ENCODE results near the gene ADCY7.

Gene ADCY7

DNA sequence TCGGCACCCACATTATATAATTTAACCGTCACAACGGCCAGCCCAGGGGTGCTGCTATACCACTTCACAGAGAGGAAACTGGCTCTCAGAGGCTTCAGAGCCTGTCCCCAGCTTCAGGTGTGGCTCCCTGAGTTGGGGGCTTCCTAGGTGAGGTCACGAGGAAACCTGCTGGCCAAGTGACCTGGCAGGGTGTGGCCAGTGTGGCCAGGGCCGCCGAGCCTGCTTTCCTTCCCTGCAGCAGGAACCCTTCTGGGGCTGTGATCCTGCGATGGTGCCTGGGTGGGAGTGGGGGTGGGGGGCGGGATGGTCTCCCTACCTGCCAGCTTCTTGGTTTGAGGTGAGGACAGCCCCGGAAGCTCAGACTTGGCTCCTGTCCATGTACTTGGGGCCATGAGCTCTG is 39.9 kb downstream of the ADCY7 start:
- DNase-seq (ENCODE audit: low read depth, low spot score) = no peak
- no peak overlapping the region for H3K27ac ChIP-seq

GRCh38 chr16:50308237-50308965 is 42.0 kb downstream of the ADCY7 start:
- DNase-seq (ENCODE audit: low read depth, low spot score) = no peak
- H3K27ac ChIP-seq = no peak overlapping the region

DNA sequence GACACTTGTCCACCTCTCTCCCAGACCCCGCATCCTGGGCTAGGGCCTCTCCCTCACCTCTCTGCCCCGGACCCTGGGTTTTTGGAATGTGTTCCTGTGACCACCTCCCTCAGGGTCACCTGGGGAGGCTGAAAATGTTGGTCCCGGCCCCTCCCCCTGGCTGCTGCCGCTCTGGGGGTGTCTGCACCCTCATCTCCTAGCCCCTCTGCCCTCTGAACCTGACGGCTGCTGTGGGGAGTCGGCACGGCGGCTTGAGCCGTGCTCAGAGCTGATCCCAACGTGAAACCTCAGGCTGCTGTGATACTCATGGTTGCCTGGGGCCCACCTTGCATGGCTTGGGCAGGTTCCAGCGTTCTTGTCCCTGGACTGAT is 42.8 kb downstream of the ADCY7 start:
- DNase-seq (ENCODE audit: low read depth, low spot score) = no peak
- no peak overlapping the region for H3K27ac ChIP-seq

DNA sequence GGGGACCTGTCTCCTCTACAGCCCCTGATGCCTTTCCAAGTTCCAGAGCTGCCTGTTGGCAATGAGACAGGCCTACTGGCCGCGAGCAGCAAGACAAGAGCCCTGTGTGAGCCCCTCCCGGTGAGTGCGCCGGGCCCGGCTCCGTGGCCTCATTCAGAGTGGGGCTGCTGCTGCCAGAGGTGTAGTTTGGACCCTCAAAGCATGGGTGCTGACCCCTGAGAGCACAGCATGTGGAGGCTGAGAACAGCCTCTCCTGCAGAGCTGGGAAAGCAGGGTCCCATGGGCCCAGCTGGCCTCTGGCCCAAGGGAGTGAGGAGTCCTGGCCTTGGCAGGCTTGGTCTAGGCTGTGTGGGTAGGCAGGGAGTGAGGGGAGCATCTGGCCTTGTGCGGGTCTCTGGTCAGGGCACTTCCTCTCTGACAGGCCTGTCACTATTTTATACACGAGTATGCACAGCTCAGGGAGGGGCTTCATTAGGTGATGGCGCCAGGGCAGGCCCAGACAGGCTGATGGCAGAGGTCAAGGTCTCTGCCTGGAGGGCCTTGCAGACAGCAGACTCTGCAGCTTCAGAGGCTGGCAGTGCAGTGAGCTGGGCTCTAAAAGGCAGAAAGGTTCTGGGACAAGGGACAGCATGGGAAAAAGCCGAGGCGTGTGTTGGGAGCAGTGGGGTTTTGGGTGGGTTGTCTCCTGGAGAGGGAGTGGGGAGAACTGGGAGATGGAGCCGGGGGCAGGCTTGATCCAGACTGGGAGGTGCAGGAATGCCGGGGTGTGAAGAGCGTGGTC is 43.4 kb downstream of the ADCY7 start:
- no peak for DNase-seq (ENCODE audit: low read depth, low spot score)
- H3K27ac ChIP-seq = no peak overlapping the region

DNA sequence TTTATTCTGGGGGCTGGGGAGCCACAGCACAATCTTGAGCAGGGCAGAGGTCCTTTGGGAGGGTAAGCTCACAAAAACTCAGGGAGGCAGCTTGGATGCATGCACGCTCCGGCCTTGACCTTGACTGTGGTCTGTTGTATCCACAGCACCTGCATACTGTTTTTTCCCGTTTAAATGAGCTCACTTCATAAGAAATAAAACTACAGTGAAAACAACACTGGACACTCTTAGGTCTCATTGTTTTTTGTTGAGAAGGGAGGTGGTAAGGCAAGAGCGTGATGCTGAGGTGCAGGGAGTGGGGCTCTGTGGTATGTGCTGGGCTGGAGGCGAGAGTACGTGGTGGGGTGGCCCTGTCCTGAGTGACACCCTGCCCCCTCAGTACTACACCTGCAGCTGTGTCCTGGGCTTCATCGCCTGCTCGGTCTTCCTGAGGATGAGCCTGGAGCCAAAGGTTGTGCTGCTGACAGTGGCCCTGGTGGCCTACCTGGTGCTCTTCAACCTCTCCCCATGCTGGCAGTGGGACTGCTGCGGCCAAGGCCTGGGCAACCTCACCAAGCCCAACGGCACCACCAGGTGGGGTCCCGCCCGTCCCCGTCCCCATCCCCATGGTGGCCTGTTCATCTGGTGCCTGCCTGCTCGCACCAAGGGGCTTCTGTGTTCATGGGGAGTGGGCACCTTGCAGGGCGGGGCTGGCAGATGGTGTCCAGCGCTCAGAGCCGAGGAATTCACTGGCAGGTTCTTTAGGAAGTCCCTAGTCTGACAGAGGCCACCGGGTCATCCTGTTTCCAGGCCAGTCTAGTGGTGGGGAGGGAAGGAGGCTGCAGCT is 44.2 kb downstream of the ADCY7 start:
- DNase-seq (ENCODE audit: low read depth, low spot score) = no peak
- H3K27ac ChIP-seq = no peak overlapping the region

DNA sequence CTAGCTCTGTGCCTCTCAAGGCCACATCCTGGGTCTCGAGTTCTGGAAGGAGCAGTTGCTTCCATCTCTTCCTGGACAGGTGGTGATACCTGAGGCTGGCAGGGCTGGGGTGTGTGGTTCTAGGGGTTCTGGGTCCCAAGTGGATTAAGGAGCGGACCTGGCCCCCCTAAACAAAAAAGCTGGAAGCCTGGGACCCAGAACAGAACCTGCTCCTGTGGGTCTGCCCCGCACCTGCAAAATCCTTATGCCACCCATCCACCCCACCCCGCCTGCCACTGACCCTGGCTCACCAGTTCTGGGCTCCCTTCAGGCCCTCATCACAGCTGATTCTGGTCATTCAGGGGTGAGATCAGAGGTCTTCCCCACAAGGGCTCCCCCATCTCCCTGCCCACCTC is 44.8 kb downstream of the ADCY7 start:
- DNase-seq (ENCODE audit: low read depth, low spot score) = no peak
- no peak overlapping the region for H3K27ac ChIP-seq

- no peak overlapping the region for H3K27ac ChIP-seq
- no peak for DNase-seq (ENCODE audit: low read depth, low spot score)
Measured at GRCh38 chr16:50311891-50312501, 45.6 kb downstream of the ADCY7 start.

- no peak overlapping the region for H3K27ac ChIP-seq
- DNase-seq (ENCODE audit: low read depth, low spot score) = no peak
Measured at GRCh38 chr16:50313596-50314478, 47.5 kb downstream of the ADCY7 start.

DNA sequence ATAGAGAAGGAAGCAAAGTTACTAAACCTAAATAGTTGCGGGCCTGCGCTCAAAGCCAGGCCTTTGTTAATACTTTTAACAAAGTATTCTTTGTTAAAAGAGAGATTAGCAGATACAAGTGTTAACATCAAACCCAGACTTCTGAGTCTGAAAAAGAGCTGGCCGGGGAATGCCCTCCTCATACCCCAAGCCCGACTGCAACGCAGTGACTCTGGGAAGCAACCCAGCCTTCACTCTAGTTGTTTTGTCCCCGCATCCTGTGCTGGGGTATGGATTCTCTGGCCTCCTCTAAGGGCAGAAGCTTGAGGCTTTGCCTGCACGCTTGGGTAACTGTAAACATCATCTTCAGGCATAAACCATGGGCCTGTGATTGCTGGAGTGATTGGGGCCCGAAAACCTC is 48.3 kb downstream of the ADCY7 start:
- no peak overlapping the region for H3K27ac ChIP-seq
- DNase-seq (ENCODE audit: low read depth, low spot score) = no peak

- no peak overlapping the region for H3K27ac ChIP-seq
- DNase-seq (ENCODE audit: low read depth, low spot score) = no peak
Measured at GRCh38 chr16:50315346-50315997, 49.1 kb downstream of the ADCY7 start.

DNA sequence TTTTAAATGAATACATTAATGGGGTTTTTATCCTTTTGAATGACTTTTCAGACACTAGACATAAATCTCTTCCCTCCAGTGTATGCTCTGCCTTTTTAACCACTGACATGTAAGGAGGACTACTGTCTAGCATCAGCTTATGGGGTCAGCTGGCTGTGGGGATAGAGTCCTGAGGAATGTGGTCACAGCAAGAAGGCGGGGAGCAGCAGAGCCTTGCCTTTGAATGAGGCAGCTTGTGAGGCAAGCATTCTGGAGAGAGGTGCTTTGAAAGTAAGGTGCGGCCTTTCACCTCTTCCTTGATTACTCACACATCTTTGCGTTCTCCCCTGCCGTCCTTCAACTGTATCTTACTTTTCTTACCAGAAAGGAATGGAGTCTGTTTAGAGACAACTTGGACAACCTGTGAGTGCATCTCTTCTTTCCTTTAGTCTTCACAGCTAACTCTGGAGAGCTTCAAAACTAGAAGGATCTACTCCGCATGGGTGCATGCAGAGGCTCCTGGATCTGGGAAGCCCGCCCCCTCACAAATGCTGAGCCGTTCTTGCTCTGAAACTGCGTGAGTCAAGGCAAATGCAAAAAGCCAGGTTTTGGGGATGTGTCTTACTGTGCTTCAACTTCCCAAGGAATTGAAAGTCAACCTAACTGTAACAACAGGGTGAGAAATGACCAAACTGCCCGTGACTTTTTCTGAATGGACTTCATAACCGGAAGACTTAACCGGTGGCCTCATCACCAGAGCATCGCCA is 49.9 kb downstream of the ADCY7 start:
- no peak overlapping the region for H3K27ac ChIP-seq

DNA sequence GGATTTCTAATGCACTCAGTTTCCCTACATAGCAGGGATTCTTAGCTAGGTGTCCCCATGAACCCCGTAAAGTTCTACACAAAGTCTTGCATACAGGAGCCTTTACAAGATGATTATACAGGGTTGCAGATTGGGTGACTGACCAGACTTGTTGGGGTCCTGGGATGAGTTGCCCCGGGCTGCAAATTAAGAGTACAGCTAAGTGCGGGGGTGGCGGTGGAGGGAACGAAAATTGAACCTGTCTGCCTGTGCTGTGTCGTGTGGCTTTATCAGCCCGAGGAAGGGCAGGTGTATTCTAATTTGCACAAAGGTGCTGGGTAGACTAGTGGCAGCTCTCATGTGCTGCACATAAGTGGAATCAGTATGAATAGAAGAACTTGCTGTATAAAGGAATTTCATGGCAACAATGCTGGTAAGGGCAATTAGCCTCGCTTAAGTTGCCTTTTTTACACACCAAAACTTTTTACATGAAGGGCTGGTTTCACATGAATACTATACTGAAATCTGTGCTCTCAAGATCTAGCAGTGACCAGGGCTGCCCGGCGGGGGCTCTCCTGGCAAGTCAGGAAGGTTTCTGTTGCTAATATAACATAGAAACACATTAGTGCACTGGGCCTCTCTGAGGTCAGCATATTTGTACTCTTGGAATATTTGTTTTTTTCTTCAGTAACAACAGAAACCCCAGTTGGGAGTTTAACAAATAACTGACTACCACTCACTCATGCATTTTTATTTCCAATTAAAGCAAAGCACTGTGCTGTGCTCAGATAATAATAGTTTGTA is 50.7 kb downstream of the ADCY7 start:
- no peak overlapping the region for H3K27ac ChIP-seq
- no peak for DNase-seq (ENCODE audit: low read depth, low spot score)

More for the DNA sequence above, 49.9 kb downstream of the ADCY7 start:
- DNase-seq (ENCODE audit: low read depth, low spot score) = no peak

DNA sequence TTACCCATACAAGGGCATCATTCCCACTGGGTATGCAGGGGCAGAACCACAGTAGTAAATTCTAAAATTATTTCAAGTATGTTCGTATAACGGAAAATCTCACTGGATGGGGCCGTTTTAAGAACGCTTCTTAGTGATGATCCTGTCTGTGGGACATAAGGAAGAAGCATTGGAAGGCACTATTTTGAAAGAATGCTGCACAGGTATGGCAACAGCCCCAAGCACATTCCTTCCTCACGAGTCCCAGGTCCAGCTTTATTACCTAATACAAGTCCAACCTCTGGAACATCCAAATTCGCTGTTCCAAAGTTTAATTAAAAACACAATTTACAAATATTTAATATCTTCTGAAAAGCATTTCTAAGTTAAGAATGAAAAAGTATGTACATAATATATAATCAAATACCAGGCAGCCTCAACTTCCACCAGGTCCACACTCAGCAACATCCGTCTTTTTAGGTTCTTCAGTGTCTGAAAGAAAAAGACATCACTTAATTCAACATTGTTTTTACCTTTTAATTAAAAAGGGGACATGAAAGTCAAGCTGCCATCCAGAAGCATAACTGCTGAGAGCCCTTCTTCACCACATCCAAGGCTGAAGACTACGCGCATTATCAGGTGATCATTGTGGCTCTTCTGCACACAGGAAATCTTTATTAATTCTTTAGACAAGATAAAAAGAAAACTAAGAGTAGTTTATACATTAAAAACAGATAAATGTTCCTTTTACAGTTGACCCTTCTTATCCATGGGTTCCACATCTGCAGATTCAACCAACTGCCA is 52.6 kb downstream of the ADCY7 start:
- DNase-seq (ENCODE audit: low read depth, low spot score) = no peak
- H3K27ac ChIP-seq = no peak overlapping the region

DNA sequence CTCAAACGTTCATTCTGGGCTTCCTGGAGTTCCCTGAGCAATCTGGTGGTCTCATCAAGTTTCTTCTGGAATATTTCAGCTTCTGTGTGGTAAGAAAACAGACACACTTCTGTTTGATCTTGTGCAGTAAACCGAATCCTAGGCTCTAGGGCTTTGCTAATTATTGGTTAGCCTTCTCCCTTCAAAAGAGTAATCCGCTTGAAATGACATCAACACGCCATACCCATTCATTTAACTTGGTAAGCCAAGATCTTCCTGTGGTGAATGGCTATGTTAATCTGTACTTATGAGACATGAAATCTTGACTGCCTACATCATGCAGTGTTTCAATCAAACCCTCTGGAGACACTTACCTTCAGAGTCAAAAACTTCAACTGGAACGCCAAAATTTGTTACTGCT is 54.0 kb downstream of the ADCY7 start:
- H3K27ac ChIP-seq = no peak overlapping the region
- DNase-seq (ENCODE audit: low read depth, low spot score) = no peak

- no peak for DNase-seq (ENCODE audit: low read depth, low spot score)
- no peak overlapping the region for H3K27ac ChIP-seq
Measured at GRCh38 chr16:50322333-50322732, 56.0 kb downstream of the ADCY7 start.

- H3K27ac ChIP-seq = no peak overlapping the region
- no peak for DNase-seq (ENCODE audit: low read depth, low spot score)
Measured at GRCh38 chr16:50323335-50324011, 57.1 kb downstream of the ADCY7 start.
